HG03097 (cell line): Measurements from ENCODE around the gene CAMSAP1.

Source experiments
- ATAC-seq: cut with Tn5 transposase; IDR thresholded peaks from one replicate; pipeline ENCODE4 v1.9.1; 2021; ENCODE audit not compliant: unreplicated experiment, low FRiP score

Gene CAMSAP1

DNA sequence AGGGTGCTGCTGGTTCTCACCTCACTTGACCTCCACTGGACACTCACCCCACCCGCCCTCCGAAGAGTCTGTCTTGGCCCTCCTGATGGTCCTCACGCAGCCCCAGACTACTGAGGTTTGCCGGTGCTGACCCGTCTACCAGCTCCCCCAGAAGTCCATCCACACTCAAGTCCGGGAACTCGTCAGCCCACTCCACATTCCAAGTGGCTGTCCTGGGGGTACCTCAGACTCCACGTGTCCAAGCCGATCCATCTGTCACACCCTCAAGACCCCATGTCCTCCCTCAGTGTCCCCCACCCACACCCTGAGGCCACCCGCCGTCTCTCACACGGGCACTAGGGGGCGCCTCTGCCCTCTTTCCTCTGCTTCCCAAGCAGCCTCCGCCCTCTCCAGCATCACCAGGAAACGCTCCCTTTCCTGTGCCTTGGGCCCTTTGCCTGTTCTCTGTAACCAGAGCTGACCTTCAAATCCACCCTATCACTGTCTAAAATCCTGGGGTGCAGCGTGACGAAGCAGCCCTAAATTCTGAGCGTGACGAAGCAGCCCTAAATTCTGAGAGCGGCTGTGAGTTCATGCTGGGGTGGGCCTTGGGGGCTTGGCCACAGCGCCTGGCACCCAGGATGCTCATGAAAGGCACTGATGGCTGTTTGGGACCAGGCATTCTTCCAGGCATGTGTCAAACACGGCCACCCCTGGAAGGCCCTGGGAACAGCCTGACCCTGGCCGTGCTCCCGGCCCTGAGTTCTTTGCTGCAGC lies 109.7 kb downstream of the CAMSAP1 start:
- no peak for ATAC-seq

DNA sequence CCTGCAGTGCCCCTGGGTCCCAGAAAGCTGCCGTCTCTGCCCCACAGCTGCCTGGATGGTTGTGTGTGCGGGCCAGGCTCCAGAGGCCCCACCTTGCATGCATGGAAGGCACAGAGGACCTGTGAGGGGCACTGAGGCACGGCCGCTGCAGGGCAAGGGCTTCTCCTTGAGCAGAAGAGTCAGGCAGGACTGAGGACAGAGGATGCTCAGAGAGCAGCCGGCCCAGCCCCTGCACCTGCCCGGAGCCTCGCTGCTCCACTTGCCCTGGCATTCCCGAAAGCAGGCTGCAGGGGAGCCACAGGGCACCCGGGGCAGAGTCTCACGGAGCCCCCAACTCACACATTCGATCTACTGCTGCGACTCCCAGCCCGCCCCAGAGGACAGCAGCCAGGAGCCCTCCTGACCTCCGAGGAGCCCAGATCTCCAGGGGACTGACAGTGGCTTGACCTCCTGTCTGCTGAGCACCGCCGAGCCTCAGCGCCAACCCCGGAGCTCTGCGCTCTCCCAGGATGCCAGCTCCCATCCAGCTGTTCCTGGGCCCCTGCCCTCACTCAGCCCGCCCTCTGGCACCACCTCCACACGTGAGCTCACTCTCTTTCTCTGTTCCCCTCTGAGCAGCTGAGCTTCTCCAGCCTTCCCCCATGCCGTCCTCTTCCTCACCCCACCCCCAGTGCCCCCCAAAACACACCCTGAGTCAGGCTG lies 110.4 kb downstream of the CAMSAP1 start:
- ATAC-seq, result no peak

- no peak for ATAC-seq
Measured at GRCh38 chr9:135795391-135795790, 112.0 kb downstream of the CAMSAP1 start.

DNA sequence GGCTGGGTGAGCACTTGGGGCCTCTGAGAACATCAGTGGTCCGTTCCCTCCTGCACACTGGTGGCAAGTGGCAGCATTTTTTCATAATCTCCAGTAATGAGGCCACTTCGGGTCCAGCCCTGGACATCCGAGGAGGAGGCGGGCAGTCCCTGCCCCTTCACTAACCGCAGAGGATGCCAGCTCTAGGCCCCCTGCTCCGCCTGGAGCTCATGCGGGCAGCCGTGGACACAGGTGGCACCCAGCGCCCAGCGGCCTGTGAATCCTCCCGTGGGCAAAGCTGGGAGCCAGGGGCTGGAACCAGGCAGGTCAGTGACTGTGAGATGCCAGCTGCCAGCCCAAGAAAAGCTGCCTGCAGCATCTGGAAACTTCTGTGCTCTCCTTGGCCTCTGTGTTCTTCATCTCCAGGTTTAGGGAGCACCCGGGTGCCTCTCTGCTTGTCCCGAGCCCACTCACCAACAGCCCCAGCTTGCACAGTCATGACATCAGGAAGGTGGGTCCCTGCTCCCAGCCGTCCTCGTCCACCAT lies 112.9 kb downstream of the CAMSAP1 start:
- ATAC-seq, result no peak

DNA sequence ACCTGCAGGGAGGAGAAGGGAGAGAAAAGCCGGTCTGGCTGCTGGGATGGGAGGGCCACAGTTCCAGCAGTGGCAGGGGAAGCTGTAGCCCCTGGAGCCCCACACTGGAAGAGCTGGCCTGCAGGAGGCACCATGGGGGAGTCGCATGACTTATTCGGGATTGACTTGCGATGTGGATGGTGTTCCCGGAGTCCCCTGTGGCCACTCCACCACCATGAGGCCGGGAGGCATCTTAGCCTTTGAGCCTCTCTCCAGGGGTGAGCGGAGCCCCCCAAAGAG lies 113.3 kb downstream of the CAMSAP1 start:
- ATAC-seq, result no peak

DNA sequence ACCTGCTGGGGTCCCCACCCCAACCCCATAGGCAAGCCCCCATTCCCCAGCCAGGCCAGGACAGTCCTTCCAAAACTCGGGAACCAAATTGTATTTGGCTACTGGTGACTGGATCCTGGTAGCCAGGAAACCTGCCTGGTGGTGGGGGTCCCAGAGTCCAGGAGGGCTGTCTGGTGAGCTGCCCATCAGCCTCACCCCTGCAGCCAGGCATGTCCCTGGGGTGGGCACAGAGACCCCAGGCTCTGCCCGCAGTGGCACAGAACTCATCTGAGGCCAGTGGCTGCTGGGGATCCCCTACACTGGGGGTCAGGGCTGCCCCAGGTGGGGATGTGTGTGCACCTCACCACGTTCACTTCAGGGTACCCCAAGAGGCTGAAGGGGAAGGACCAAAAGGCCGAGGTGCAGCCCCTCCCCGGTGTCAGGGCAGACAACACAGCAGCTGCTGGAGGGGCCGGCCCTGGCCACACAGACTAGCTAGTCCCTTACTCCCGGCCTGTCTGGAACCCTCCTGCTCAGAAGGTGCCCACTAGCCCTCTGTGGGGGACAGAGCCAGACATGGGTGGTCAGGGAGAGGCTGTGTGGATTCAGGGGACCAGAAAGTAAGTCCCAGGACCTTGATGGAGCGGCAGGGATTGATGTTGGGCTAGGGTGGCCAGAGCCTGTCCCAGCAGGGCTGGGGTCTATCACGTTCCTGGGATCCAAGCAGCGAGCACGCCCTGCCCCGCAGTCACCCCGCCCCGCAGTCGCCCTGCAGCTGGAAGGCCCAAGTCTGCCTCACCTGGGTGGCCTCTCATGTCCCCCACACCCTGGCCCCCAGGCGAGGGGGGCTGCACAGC lies 113.9 kb downstream of the CAMSAP1 start:
- no peak for ATAC-seq

- no peak for ATAC-seq
Measured at GRCh38 chr9:135792268-135793128, 114.8 kb downstream of the CAMSAP1 start.

GRCh38 chr9:135791431-135792267 lies 115.7 kb downstream of the CAMSAP1 start:
- no peak for ATAC-seq

DNA sequence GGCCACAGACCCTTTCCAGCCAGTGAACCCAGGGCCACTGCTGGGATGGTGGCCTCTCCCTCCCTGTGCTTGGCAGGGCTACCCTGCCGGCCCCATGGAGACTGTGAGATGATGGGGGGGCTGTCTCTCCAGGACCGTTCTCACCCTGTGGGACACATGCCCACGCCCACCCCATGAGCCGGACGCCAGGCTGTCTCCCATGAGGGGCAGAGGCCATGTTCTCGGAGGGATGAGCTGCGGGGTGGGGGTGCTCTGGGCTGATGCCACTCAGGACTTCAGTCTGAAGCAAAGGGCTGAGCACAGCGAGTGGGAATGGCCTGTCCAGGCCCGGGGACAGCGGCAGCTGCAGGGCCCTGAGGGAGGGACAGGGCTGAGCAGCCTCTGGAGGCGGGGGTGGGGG lies 116.5 kb downstream of the CAMSAP1 start:
- no peak for ATAC-seq

DNA sequence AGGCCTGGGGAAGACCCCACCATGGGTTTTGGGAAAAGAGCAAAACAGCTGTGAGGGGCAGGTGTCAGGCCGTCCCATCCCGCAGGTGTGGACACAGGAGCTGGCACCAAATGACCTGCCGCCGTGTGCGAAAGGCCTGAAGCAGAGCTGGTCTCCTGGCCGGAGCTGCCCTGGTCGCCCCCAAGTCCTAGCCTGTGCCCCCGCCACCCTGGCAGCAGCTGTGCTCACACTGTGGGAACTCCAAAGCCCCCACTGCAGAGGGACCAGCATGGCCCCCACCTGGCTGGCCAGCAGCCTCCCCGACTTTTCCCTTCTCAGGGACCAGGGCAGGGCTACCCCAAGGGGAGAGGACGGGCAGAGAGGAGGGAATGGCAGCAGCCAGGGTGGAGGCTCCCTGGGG lies 117.0 kb downstream of the CAMSAP1 start:
- no peak for ATAC-seq

- ATAC-seq, result no peak
Measured at GRCh38 chr9:135789838-135790291, 117.5 kb downstream of the CAMSAP1 start.

DNA sequence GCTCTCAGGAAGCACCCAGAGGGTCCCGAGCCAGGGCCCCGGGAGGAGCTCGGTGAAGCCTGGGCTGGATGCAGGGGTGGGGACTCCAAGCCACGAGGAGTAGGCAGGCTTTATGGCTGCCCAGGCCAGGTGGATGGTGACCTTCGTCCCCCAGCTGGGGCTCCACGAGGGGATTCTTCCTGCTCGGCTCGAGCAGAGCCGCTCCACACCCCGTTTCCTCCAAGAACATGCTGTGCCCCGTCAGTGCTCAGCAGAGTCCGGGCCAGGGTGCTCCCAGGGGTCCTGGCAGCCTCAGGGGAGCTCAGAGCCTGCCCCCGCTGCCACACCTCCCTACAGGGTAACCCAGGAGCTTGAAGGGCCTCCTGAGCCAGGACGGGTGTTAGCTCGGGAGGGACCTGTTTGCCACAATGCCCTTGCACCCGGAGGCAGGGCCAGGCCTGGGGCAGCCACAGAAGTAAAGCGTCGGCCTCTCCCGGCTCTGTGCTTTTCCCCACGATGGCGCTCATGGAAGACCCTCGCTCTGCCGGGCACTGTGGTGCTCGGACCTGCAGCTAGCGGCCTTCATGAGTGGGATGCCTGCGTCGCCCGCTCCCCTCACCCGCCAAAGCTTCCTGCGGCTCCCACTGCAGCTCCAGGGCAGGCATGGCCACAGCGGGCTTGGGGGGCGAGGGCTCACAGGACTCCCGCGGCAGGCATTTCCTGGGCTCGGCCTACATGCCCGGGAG lies 118.6 kb downstream of the CAMSAP1 start:
- no peak for ATAC-seq

GRCh38 chr9:135787776-135788575 lies 119.4 kb downstream of the CAMSAP1 start:
- ATAC-seq, result no peak

DNA sequence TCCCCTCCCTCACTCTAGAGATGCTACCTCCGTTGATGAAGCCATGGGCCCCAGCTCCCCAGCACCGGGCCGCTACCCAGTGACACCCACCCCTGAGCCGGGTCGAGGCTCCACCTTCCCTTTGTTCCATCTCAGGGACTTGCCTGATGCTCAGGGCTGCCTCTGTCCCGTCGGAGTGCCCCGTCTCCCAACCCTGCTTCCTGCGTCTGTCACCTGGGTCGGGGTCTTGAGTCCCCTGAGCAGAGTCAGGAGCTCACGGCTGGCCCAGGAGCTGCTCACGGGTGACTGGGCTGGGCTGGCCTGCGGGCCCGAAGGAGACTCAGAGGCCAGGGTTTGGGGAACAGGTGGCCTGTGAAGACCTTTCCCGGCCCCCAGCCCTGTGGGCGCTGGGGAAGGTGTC lies 120.0 kb downstream of the CAMSAP1 start:
- ATAC-seq, result no peak

DNA sequence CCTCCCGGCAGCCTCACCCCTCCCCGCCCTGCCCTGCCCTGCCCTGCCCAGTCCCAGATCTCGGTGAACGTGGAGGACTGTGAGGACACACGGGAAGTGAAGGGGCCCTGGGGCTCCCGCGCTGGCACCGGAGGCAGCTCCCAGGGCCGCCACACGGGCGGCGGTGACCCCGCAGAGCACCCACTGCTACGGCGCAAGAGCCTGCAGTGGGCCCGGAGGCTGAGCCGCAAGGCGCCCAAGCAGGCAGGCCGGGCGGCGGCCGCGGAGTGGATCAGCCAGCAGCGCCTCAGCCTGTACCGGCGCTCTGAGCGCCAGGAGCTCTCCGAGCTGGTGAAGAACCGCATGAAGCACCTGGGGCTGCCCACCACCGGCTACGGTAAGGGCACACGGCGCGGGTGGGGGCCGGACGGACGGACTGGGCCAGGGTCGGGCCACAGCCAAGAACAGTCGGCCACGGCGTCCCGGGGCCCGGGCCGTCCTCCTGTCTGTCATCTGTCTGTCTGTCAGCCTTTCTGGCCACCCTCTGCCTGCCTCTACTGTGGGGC lies 121.1 kb downstream of the CAMSAP1 start:
- no peak for ATAC-seq

GRCh38 chr9:135785013-135785575 lies 122.3 kb downstream of the CAMSAP1 start:
- ATAC-seq, result no peak

- no peak for ATAC-seq
Measured at GRCh38 chr9:135783540-135784245, 123.7 kb downstream of the CAMSAP1 start.
